Panc1 (cell line): ENCODE results near the gene LRFN2.

Experiments used
- CTCF ChIP-seq: fragments of 450-650 bp; IDR thresholded peaks from 2 replicates; pipeline ENCODE4 v1.5.1; 2017; ENCODE audit warnings: mild to moderate bottlenecking
- POLR2AphosphoS5 ChIP-seq: IDR thresholded peaks from 2 replicates; pipeline ENCODE4 v1.6.1; 2012; ENCODE audit warnings: mild to moderate bottlenecking, low read depth, low read length, moderate library complexity
- TCF7L2 ChIP-seq: IDR thresholded peaks from 2 replicates; pipeline ENCODE4 v1.6.1; 2011; ENCODE audit warnings: mild to moderate bottlenecking, low read depth, low read length, inconsistent platforms

- TF ChIP-seq CTCF = no peak
- no peak for TF ChIP-seq POLR2AphosphoS5
- TF ChIP-seq TCF7L2 = no peak
Measured at GRCh38 chr6:40395698-40396076, 191.5 kb downstream of the LRFN2 start.
